Natural killer cell treated with Interleukin-12 subunit alpha and Interleukin-12 subunit beta and Interleukin-15 and Interleukin-18, amount 100 ng/mL, for 72 hours (primary cell): Measurements from ENCODE around the gene ETS2. TPM values are rescaled to one million over a fixed set of nuclear protein-coding genes. Genes with fewer than 3 reads are reported as not detected.

Experiments used
- ATAC-seq, 2 donors: fragments of 150-1000 bp; cut with Tn5 transposase in 1 of 2; sonication (Bioruptor Pico), chemical (Tn5 transposase) in 1 of 2; 2 replicates each; pipeline ENCODE4 v1.10.0; 2021
- DNase-seq: peaks from one replicate; pipeline ENCODE4 v3.0.0; 2022; ENCODE audit warnings: low spot score
- H3K27ac Mint-ChIP-seq, 2 donors: 1 replicate in 1 of 2; 2 replicates in 1 of 2; pipeline ENCODE4 v1.8.0; 2022; ENCODE audit warnings: mixed read lengths in 2 of 2, mild to moderate bottlenecking in 1 of 2, moderate library complexity in 1 of 2
- H3K27me3 Mint-ChIP-seq, 2 donors: 1 replicate in 1 of 2; 2 replicates in 1 of 2; pipeline ENCODE4 v1.8.0; 2022; ENCODE audit warnings: mixed read lengths in 2 of 2
- H3K36me3 Mint-ChIP-seq: one replicate; pipeline ENCODE4 v1.8.0; 2022; ENCODE audit warnings: mixed read lengths
- H3K4me1 Mint-ChIP-seq, 2 donors: 1 replicate in 1 of 2; 2 replicates in 1 of 2; pipeline ENCODE4 v1.8.0; 2022; ENCODE audit warnings: low read depth in 2 of 2, mixed read lengths in 2 of 2, mild to moderate bottlenecking in 1 of 2
- H3K4me3 Mint-ChIP-seq: one replicate; pipeline ENCODE4 v1.8.0; 2022; ENCODE audit warnings: mixed read lengths
- H3K9me3 Mint-ChIP-seq: 2 replicates; pipeline ENCODE4 v1.8.0; 2022; ENCODE audit warnings: mixed read lengths
- total RNA-seq, 2 donors: library from RNA; stranded (reverse); gene quantifications; one replicate each; pipeline ENCODE4 v1.2.3, GENCODE V29; 2022

ETS2 gene
- total RNA-seq, 2 donors from 2014 or later, result 22.9 to 25.2 TPM

GRCh38 chr21:38863291-38863690 lies 57.6 kb downstream of the ETS2 start:
- Mint-ChIP-seq H3K4me3 (no peak overlapping the region), H3K27me3 (peaks cover 38 to 45% of the 10 kb centered on the region in 2 donors), H3K9me3 (no peaks in the 10 kb centered on the region), H3K36me3 (no peaks in the 10 kb centered on the region), H3K4me1 (peaks cover 0 to 10% of the 10 kb centered on the region in 2 donors), H3K27ac (no peak overlapping the region)
- ATAC-seq (no peak), DNase-seq (no peak)

- Mint-ChIP-seq H3K27ac (no peak overlapping the region), H3K4me1 (peaks cover 0 to 10% of the 10 kb centered on the region in 2 donors), H3K36me3 (no peaks in the 10 kb centered on the region), H3K4me3 (no peak overlapping the region), H3K9me3 (no peaks in the 10 kb centered on the region), H3K27me3 (peaks cover 39 to 40% of the 10 kb centered on the region in 2 donors)
- DNase-seq, result no peak
- no peak for ATAC-seq
Observed at GRCh38 chr21:38863843-38864363, 58.2 kb downstream of the ETS2 start.

GRCh38 chr21:38864964-38865363 lies 59.2 kb downstream of the ETS2 start:
- Mint-ChIP-seq H3K4me1 (peaks cover 0 to 10% of the 10 kb centered on the region in 2 donors), H3K4me3 (no peak overlapping the region), H3K27me3 (peaks cover 30 to 31% of the 10 kb centered on the region in 2 donors), H3K9me3 (no peaks in the 10 kb centered on the region), H3K36me3 (no peaks in the 10 kb centered on the region), H3K27ac (no peak overlapping the region)
- ATAC-seq (no peak), DNase-seq (no peak)

GRCh38 chr21:38869196-38869595 lies 63.5 kb downstream of the ETS2 start:
- H3K27ac Mint-ChIP-seq, result no peak overlapping the region
- DNase-seq, result no peak
- peaks cover 27 to 37% of the 10 kb centered on the region in 2 donors for H3K27me3 Mint-ChIP-seq
- no peak for ATAC-seq
- no peaks in the 10 kb centered on the region for H3K9me3 Mint-ChIP-seq
- H3K4me1 Mint-ChIP-seq, result no peaks in the 10 kb centered on the region
- H3K4me3 Mint-ChIP-seq, result no peak overlapping the region
- H3K36me3 Mint-ChIP-seq, result no peaks in the 10 kb centered on the region

GRCh38 chr21:38869946-38870345 lies 64.2 kb downstream of the ETS2 start:
- no peaks in the 10 kb centered on the region for H3K4me1 Mint-ChIP-seq
- H3K36me3 Mint-ChIP-seq, result no peaks in the 10 kb centered on the region
- no peak for DNase-seq
- H3K9me3 Mint-ChIP-seq, result no peaks in the 10 kb centered on the region
- H3K27me3 Mint-ChIP-seq, result peaks cover 23 to 29% of the 10 kb centered on the region in 2 donors
- H3K27ac Mint-ChIP-seq, result no peak overlapping the region
- no peak overlapping the region for H3K4me3 Mint-ChIP-seq
- ATAC-seq, result no peak
